Measurements from ENCODE around the gene ARHGAP44.

- no peak for TF ChIP-seq CTCF (IDR thresholded peaks at IDR 0.05; ENCODE audit: borderline replicate concordance, extremely low read depth, low read length, poor library complexity, severe bottlenecking)
- no peak for TF ChIP-seq EZH2 (IDR thresholded peaks at IDR 0.05; ENCODE audit: borderline replicate concordance, low read depth, low read length, severe bottlenecking)
Observed at GRCh38 chr17:12982224-12982623, 192.9 kb downstream of the ARHGAP44 start.
